ENCODE measurements around the gene MOGAT3. TPM values are rescaled to one million over a fixed set of nuclear protein-coding genes. Genes with fewer than 3 reads are reported as not detected.

The MOGAT3 gene, protein sequence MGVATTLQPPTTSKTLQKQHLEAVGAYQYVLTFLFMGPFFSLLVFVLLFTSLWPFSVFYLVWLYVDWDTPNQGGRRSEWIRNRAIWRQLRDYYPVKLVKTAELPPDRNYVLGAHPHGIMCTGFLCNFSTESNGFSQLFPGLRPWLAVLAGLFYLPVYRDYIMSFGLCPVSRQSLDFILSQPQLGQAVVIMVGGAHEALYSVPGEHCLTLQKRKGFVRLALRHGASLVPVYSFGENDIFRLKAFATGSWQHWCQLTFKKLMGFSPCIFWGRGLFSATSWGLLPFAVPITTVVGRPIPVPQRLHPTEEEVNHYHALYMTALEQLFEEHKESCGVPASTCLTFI
- total RNA-seq (2014; rRNA removed; shearing (Covaris generic)) = not detected in 2 replicates

DNA sequence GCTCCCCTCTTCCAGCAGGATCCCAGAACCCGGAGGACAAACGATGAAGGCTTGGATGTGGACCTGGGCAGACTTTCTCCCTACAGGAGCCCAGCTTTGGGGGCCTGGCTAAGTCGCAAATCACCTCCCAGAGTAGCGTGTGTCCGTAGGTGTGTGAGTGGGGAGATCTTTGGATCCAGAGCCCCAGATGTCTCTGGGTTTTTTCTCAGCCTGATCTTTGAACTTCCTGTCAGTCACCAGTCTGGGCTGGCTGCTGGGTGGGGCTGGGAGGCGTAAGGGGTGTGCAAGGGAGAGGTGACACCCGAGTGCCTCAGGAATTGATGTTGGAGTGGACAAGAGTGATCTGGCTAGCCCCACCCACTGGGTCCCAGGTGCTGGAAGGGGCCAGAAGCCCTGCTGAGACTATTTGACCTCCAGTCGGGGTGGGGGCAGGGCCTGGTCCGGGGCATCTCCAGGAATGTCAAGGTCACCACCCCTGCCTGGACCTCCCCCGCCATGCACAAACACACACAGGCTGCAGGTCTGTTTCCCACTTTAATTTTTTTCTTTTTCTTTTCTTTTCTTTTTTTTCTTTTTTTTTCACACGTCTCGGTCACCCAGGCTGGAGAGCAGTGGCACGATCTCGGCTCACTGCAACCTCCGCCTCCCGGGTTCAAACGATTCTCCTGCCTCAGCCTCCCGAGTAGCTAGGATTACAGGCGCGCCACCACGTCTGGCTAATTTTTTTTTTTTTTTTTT, at the start of gene MOGAT3:
Gene MOGAT3 (minus strand): TSS at position 175 of the 738 bp plus-strand sequence. CDS start 182 bp downstream, outside the sequence.
- no peak for DNase-seq (ENCODE audit: low spot score)

DNA sequence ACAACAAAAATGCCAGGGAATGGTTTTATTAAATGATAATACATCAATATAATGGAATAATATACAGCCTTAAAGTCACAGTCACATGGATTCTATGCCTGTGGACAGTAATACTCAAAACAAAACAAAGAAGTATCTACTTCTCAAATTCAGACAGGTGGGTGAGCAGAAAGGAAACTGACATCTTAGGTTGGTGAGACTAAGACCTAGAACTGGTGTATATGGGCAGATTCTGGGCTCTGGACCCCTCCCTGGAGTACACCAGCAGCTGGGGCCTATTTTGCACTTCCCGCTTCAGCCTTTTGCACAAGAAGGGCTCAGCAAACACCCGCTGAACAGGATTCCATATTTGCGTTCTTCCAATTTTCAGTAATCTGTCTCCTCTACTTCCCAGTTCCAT, 49.5 kb upstream of the MOGAT3 start:
- no peak for DNase-seq (ENCODE audit: low spot score)

DNA sequence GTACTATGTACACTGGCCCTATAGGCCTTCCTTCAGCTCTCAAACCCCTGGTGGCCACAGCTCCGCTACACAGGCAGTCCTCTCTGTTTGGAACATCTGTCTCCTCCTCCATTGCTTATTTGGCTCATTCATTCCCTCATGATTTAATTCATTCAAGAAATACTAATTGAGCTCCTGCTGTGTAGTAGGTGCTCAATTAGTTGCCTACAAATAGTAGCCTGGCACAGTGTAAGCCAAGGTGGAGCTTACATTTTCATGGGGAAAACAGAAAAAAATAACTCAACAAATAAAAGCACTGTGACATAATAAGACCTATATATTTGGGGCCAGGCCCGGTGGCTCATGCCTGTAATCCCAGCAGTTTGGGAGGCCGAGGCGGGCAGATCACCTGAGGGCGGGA, 47.4 kb upstream of the MOGAT3 start:
- no peak for DNase-seq (ENCODE audit: low spot score)

DNA sequence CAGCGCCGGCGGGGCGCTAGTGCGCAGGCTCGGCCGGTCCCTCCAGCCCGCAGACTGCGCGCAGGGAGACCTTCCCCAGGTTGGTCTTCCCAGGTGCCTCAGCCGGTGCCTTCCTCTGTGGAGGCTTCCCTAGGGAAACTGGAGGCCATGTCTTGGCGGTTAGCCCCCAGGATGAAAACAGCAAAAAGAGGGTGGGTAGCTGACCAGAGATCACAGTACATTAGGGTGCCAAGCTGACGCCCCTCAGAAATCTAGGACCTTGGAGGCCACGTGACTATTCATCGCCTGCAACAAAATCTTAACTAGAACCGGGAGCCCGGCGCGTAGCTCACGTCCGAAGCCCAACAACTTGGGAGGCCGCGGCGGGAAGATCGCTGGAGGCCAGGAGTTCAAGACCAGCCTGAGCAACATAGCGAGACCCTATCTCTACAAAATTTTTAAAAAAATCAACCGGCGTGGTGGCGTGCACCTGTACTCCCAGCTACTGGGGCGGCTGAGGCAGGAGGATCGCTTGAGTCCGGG, 44.4 kb upstream of the MOGAT3 start:
- DNase-seq (ENCODE audit: low spot score) = no peak

DNA sequence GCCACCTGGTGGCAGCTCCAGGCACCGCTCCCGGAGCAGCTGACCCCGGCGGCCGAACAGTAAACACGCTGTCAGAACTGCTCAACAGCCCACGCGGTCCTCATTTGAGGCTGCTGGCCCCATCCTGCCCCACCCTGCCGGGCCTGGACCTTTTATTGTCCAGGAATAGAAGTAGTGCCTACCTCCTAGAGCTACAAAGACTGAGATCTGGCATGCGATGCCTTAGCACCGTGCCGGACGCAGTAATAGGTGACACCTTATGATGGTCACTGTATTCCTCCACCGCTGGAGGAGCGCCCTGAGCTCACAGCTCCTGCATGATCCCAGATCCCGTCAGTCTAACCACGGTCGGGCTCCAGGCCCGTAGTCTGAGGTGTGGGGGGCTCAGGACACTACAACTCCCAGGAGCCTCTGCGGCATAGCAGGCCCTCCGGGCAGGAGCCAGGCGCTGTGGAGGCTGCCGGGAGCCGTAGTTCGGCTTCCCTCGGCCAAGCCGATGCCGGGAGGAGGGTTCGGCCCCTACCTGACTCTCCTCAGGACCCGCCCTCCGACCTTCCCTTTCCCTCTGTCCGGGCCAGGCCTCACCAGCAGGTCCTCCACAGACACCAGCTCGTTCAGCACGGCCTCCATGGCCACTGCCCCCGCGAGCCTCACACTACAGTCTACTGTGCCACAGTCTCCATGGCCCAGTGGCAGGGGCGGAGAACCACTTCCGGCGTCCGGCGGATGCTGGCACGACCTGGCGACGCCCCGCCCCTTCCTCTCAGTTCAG, 43.7 kb upstream of the MOGAT3 start, which contains the start of gene FIS1:
Gene FIS1 (minus strand): TSS at position 707 of the 772 bp plus-strand sequence. CDS start 77 bp downstream, at position 630.
- DNase-seq (ENCODE audit: low spot score) = peak; percentile 86

DNA sequence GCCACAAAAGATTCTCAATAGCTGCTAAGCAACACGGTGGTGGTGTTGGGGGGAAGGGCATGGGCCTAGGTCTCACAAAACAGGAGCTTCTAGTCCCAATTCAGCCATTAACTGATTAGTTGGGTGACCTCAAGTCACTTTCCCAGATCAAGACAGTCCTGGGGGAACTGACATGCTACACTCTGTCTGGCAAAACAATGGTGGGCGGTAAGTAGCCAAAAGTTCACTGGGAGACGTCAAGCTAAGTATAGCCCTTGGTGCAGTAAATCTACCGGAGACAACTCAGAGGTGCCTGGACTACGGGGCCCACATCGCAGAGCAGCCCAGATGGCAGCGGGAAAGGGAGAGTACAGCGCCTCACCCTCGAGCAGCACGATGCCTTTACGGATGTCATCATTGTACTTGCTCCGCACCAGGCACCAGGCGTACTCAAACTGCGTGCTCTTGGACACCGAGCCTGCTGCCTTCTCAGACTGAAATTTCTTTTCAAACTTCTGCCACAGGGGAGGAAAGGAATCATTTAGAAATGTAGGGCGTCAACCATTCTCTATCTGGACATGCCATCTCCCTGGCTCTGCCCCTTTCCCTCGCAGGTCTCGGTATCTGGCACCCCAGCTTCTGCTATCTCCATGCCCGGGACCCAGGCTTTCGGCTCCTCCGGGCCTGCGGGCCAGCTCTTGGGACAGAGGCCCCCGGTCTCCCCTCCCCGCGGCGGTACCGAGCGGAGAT, 43.0 kb upstream of the MOGAT3 start:
- DNase-seq (ENCODE audit: low spot score) = no peak

DNA sequence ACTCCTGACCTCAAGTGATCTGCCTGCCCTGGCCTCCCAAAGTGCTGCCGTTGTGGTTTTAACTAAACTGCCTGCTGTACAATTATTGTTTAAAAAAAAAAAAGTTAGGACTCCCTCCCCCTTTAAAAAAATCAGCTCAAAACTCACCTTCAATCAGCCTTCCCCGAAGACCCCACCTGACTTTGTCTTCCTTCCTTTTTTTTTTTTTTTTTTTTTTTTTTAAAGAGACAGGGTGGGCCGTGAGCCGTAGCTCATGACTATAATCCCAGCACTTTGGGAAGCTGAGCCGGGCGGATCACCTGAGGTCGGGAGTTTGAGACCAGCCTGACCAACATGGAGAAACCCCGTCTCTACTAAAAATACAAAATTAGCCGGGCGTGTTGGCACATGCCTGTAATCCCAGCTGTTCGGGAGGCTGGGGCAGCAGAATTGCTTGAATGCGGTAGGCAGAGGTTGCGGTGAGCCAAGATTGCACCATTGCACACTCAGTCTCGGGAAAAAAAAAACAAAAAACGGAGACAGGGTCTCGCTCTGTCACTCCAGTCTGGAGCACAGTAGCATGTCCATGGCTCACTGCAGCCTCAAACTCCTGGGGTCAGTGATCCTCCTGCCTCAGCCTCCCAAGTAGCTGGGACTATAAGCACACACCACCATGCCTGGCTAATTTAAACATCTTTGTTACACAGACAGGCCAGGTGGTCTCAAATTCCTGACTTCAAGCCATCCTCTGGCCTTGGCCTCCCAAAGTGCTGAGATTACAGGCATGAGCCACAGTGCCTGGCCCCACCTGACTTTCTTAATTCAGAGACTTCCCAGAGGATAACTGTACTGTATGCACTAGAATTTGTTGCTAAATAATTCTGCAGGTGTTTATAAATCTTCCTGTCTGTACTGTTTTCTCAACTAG, 40.9 kb upstream of the MOGAT3 start:
- no peak for DNase-seq (ENCODE audit: low spot score)

DNA sequence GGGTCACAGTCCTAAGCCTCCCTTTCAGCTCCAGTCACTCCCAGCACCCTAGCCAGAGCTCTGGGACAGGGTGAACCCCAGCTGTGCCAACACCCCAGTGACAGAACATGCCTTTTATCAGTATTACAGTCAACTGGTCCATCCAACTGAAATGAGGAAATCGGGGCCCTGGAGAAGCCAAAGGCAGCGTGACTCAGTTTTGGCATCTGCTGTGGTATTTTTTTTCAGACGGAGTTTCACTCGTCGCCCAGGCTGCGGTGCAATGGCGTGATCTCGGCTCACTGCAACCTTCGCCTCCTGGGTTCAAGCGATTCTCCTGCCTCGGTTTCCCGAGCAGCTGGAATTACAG, 40.2 kb upstream of the MOGAT3 start:
- no peak for DNase-seq (ENCODE audit: low spot score)

DNA sequence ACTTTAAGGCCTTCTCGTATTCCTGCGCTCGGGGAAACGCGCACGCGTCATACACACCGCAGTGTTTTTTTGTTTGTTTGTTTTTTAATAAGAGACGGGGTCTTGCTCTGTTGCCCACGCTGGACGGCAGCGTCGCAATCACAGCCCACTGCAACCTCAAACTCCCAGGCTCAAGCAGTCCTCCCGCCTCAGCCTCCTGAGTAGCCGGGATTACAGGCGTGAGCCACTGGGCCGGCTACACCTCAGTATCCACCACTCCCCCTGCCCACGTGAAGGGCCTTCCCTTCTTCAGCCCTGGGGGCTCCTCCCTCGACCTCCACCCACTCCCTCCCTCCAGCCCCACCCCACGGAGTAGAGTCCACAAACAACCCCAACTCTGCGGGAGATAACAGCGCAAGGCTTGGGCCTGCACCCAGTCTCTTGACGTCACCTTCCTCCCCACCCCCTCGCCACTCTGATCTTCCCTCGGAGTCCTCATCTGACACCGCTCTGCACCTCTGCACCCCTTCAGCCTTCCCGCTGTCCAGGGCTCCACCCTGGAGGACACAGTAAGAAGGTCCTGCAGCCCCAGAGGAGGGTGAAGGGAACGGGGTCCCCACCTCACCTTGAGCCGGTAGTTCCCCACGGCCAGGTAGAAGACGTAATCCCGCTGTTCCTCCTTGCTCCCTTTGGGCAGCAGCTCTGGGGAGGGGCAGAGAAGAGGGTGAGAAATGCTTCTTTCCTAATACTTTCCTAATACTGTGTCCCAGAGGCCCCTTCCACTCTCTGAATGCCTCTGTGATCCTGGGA, 39.6 kb upstream of the MOGAT3 start:
- no peak for DNase-seq (ENCODE audit: low spot score)

DNA sequence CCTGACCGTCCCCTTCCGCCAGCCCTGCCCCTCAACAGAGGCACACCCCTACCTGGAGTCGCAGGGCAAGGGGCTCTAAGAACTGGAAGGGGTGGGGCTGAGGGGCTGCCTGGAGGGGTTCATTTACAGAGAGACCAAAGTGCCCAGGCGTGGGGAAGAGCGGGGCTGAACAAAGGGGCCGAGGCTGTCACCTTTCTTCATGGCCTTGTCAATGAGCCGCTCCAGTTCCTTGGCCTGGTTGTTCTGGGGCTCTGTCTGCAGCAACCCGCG, 39.0 kb upstream of the MOGAT3 start:
- DNase-seq (ENCODE audit: low spot score) = no peak

DNA sequence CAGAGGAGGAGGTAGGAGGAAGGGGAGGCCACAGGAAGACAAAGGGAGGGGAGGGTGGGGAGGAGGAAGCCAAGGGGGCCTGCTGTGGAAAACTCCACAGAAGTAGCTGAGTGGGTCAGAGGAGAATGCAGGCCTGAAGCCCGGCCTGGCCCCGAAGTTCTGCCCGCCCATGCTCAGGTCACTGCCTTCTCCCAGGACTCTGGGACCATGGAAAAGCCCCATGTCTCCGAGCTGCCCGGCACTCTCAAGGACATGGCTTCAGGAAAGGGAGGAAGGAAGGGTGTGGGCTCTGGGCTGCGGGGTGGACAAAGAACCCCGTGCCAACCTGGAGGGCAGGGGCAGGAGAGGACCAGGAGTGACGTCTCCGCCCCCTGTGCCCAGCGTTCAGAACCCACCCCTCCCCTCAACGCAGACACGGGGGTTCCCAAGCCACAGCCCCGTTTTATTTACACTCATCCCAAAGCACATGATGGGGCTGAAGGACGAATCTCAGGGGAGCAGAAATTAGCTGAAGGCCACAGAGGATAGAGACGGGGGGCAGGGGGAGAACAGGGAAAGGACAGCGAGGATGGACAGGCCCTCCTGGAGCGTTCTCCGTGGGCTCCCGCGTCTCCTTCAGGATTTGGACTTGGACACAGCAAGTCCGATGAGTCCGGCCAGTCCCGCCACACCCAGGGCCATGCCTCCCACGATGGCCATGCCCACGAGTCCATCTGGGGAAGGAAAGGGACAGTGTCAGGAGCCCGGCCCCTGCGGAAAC, 38.5 kb upstream of the MOGAT3 start:
- DNase-seq (ENCODE audit: low spot score) = no peak

DNA sequence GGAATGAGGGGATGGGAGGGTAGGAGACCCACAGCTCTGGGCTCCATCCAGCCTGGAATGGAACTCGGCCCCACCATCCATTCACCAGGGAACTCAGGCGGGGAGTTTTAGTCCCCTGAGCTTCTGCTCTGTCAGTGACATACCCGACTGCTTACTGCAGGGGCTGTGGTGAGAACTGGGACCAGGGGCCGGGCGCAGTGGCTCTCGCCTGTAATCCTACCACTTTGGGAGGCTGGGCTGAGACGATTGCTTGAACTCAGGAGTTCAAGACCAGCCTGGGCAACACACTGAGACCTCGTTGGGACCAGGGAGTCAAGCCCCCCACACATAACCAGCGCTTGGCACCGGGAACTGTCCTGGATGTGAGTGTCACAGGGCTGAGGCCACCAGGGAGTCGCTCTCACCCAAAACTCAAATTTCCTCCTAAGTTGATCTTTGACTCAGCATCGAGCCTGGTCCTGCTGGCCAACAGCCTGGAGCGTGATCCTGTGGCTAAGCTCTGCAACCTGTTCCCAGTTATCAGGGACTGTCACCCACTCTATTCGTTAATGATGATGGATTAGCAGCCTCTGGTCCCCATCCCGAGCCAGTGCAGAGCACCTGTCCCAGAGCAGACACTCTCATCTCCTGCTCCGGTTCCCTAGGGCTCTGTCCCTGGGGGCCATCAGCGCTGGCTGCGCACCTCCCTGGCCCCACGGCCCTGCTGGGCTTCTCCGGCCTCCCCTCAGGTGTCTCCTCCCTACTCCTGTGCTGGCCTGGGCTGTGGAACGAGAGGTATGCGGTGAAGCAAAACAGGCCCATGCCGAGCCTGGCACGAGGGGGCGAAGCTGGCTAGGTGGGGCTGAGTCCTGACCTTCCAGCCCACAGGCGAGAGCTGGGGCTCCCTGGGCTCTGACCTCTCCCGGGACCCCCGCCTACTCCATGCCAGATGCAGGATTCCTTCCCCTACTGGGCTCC, 37.7 kb upstream of the MOGAT3 start:
- DNase-seq (ENCODE audit: low spot score) = no peak

DNA sequence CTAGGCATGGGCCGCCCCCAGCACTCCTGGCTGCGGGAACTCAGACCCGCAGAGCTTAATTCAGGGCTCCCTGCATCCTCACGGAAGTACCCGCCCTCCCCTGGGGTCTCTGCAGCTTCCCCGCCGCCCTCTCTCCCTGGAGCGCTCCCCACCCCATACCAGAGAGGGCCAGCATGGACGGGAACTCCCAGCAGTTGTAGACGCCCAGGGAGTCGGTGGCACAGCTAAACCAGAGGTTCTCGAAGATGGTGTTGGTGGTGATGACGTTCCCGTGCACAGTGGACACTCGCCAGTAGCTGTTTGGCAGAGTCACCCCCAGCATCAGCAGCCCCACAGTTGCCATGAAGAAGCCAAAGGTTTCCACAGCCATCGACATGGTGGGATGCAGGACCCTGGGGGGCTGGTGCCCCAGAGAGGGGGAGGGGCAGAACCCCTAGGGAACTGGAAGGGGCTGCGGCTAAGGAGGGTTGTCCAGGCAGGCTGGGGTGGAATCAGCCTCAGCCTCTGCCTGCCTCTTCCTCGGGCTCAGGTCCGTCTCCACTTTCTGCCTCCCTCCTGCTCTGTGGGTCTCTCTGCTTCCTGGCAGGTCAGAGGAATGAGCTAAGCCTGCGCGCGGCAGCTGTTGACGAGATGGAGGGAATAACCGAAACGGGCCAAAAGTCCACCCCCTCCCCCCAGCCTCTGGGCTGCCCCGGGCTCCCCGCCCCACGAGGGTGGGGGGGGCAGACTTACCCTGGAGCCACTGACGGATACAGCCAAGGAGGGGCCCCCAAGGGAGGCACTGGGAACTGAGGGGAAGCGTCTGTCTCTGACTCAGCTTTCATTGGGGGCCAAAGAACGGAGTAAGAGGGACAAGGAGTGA, 36.6 kb upstream of the MOGAT3 start, which contains the start of gene CLDN15:
Gene CLDN15 (minus strand): TSS at position 597 of the 862 bp plus-strand sequence. CDS start 221 bp downstream, at position 376.
- DNase-seq (ENCODE audit: low spot score) = no peak

DNA sequence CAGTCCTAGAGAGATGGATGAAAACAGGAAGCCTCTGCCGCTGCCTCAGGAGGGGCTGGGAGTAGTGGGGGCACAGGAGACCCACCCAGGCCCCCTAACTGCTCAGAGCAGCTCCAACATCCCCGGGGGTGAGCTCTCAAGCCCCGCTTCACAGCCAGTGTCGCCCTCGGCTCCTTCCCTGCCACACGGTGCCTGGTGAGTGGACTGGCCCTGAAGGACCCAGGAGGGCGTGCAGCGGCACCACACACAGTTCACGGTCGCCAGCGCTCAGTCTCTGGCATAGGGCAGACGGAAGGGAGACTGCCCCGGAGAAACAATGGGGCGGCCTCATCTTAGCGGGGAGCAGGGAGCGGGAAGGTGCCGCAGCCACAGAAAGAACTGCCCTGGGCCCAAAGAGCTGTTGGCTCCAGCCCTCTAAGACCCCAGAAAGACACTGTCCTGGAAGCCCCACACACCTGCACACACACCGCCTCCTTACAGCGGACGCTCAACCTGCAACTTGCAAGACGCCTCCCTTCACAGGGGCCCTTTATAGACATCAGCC, 35.5 kb upstream of the MOGAT3 start:
- DNase-seq (ENCODE audit: low spot score) = no peak

DNA sequence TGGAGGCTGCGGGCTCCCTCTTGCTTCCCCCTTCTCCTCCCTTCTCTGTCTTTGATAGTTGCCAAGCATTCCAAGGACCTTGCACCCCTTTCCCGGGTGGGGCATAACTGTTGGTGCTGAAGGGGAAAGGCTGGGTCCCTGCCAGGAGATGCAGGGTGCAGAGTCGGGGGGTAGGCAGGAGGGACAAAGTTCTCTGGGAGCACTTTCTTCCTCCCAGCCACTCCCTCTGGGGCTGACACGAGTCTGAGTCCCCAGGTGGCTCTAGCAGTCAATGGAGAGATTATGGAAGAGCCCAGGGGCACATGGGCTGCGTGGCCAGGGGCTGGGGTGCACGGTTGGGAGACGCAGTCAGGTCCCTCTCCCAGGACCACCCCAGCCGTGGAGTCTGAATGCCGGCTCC, 34.7 kb upstream of the MOGAT3 start:
- no peak for DNase-seq (ENCODE audit: low spot score)

DNA sequence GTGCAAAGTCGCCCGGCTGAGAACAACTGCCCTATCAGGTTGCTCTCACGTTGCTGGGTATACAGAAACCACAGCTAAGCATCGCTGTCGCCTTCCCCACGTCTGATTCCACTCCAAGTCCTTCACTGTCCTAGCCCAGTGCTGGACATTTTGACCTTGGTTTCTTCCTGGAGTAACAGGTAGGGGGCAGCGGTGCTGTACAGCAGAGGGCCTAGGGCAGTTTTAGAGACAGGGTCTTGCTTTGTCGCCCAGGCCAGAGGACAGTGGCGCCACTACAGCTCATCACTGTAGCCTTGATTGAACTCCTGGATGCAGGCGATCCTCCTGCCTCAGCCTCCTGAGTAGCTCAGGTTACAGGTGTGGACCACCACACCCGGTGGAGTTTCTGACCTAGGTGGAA, 34.2 kb upstream of the MOGAT3 start:
- DNase-seq (ENCODE audit: low spot score) = no peak

DNA sequence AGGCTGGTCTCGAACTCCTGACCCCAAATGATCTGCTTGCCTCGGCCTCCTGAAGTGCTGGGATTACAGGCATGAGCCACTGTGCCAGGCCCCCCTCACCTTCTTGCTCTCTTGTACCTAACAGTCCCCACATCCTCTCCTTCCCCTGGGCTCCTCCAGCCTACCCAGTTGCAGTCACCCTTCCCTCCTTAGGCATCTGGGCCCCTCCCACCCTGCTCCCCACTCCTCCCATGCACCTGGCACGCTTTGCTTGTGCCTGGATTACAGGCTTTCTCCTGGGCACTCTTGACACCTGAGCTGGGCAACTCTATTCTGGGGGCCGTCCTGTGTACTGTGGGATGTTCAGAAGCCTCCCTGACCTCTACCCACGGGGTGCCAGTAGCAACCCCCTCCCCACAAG, 33.8 kb upstream of the MOGAT3 start:
- no peak for DNase-seq (ENCODE audit: low spot score)

Measured in A172 (cell line).